Adipose tissue (tissue), 3 donors: ENCODE data around the gene BPIFB4. TPM values are rescaled to one million over a fixed set of nuclear protein-coding genes. Genes with fewer than 3 reads are reported as not detected.
"Not testable (repeated sequence)": the region's sequence is repeated elsewhere in the genome, so short reads cannot be mapped to it uniquely, and the experiment has no call there.

Source experiments
- H3K27ac ChIP-seq: one replicate; pipeline ENCODE4 v1.5.1; 2013; ENCODE audit warnings: low read depth, low read length
- WGBS, 3 donors: extraction: QIAGEN DNeasy Blood & Tissue Kit; methylation state at CpG; one replicate each; pipeline ENCODE4 v1.1.7; 2013; 5-methylcytosine and 5-hydroxymethylcytosine counted together
- polyA plus RNA-seq, 3 donors: library from polyadenylated mRNA; stranded (reverse); fragments of 200-250 nt; gene quantifications; one replicate each; pipeline ENCODE4 v1.2.3, GENCODE V29; 2013
- donor health status: healthy with polysubstance abuse.
- donor health status: Bipolar disorder and iron deficiency.
- donor health status: healthy.

Gene BPIFB4
- polyA plus RNA-seq, 3 donors, result 0.12 TPM; not detected in 2

GRCh38 chr20:33076662-33077372, 2.6 kb upstream of the BPIFB4 start:
- 48 to 77% (median 74%) methylated on average over 6 of the region's 6 CpGs for WGBS, 3 donors
- H3K27ac ChIP-seq, result no peak overlapping the region

- no peak overlapping the region for H3K27ac ChIP-seq
- WGBS, 3 donors, result 60 to 77% (median 68%) methylated on average over 7 of the region's 7 CpGs
Observed at GRCh38 chr20:33081411-33082154, 2.1 kb downstream of the BPIFB4 start.

GRCh38 chr20:33082546-33082945, 3.1 kb downstream of the BPIFB4 start:
- WGBS, 3 donors, result 47 to 64% (median 58%) methylated on average over 6 of the region's 6 CpGs
- H3K27ac ChIP-seq, result no peak overlapping the region

GRCh38 chr20:33083544-33084340, 4.3 kb downstream of the BPIFB4 start:
- 85 to 92% (median 88%) methylated on average over 20 of the region's 20 CpGs for WGBS, 3 donors
- no peak overlapping the region for H3K27ac ChIP-seq

GRCh38 chr20:33084722-33085121, 5.3 kb downstream of the BPIFB4 start:
- H3K27ac ChIP-seq, result no peak overlapping the region
- 83 to 90% (median 86%) methylated on average over 15 of the region's 15 CpGs for WGBS, 3 donors

- 75 to 88% (median 85%) methylated on average over 14 of the region's 14 CpGs for WGBS, 3 donors
- no peak overlapping the region for H3K27ac ChIP-seq
Observed at GRCh38 chr20:33086052-33086722, 6.7 kb downstream of the BPIFB4 start.

GRCh38 chr20:33091147-33091546, 11.7 kb downstream of the BPIFB4 start:
- H3K27ac ChIP-seq, result no peak overlapping the region
- 51 to 72% (median 70%) methylated on average over 3 of the region's 3 CpGs for WGBS, 3 donors

GRCh38 chr20:33091693-33092092, 12.2 kb downstream of the BPIFB4 start:
- 89 to 97% (median 90%) methylated on average over 3 of the region's 3 CpGs for WGBS, 3 donors
- H3K27ac ChIP-seq, result no peak overlapping the region

GRCh38 chr20:33092361-33092760, 12.9 kb downstream of the BPIFB4 start:
- no peak overlapping the region for H3K27ac ChIP-seq
- WGBS, 3 donors, result 70 to 95% (median 74%) methylated on average over 3 of the region's 3 CpGs

GRCh38 chr20:33093074-33093473, 13.6 kb downstream of the BPIFB4 start:
- WGBS, 3 donors, result 50 to 85% (median 77%) methylated on average over 1 of the region's 1 CpG
- H3K27ac ChIP-seq, result no peak overlapping the region

- WGBS, 3 donors, result 0 to 69% (median 44%) methylated on average over 1 of the region's 1 CpG
- H3K27ac ChIP-seq, result no peak overlapping the region
Observed at GRCh38 chr20:33093582-33093981, 14.1 kb downstream of the BPIFB4 start.

- H3K27ac ChIP-seq, result no peak overlapping the region
- 83 to 91% (median 90%) methylated on average over 5 of the region's 5 CpGs for WGBS, 3 donors
Observed at GRCh38 chr20:33095249-33095648, 15.8 kb downstream of the BPIFB4 start.

- WGBS, 3 donors, result 42 to 48% (median 46%) methylated on average over 6 of the region's 6 CpGs
- not testable (repeated sequence) for H3K27ac ChIP-seq
Observed at GRCh38 chr20:33095902-33096584, 16.6 kb downstream of the BPIFB4 start.

- 45 to 59% (median 48%) methylated on average over 4 of the region's 4 CpGs for WGBS, 3 donors
- no peak overlapping the region for H3K27ac ChIP-seq
Observed at GRCh38 chr20:33097001-33097400, 17.6 kb downstream of the BPIFB4 start.

- WGBS, 3 donors, result 54 to 71% (median 60%) methylated on average over 10 of the region's 10 CpGs
- H3K27ac ChIP-seq, result no peak overlapping the region
Observed at GRCh38 chr20:33099843-33100538, 20.5 kb downstream of the BPIFB4 start.

- H3K27ac ChIP-seq, result no peak overlapping the region
- 80 to 84% (median 83%) methylated on average over 3 of the region's 3 CpGs for WGBS, 3 donors
Observed at GRCh38 chr20:33103556-33103955, 24.1 kb downstream of the BPIFB4 start.

GRCh38 chr20:33104336-33104735, 24.9 kb downstream of the BPIFB4 start:
- no peak overlapping the region for H3K27ac ChIP-seq
- WGBS, 3 donors, result 71 to 89% (median 80%) methylated on average over 3 of the region's 3 CpGs
